Lower leg skin (tissue), 3 donors: ENCODE results near the gene NADK.

Experiments used
- CTCF ChIP-seq, 3 donors: fragments of 450-650 bp; IDR thresholded peaks; one replicate each; pipeline ENCODE4 v1.5.1; 2016; ENCODE audit warnings: antibody characterized with exemption in 3 of 3, mild to moderate bottlenecking in 3 of 3, moderate library complexity in 2 of 3
- POLR2A ChIP-seq, 2 donors: fragments of 450-650 bp; IDR thresholded peaks; one replicate each; pipeline ENCODE4 v1.6.1; 2016 to 2017; ENCODE audit warnings: antibody characterized with exemption in 2 of 2, mild to moderate bottlenecking in 1 of 2, moderate library complexity in 1 of 2

GRCh38 chr1:1761504-1762376, 16.5 kb downstream of the NADK start:
- TF ChIP-seq CTCF (IDR thresholded peaks at IDR 0.05) (no peak), POLR2A (IDR thresholded peaks at IDR 0.05) (no peak)
